Mesodermal cell (in vitro differentiated cells): ENCODE measurements around the gene APBA2.

ENCODE experiments used
- H3K27ac ChIP-seq: 2 replicates; pipeline ENCODE4 v1.7.0; 2013; ENCODE audit warnings: mild to moderate bottlenecking, low read depth, low read length, moderate library complexity; ENCODE audit not compliant: severe bottlenecking
- H3K36me3 ChIP-seq: 2 replicates; pipeline ENCODE4 v1.7.1; 2013; ENCODE audit warnings: mild to moderate bottlenecking, low read length, moderate library complexity; ENCODE audit not compliant: control insufficient read depth, insufficient read depth
- H3K4me1 ChIP-seq: one replicate; pipeline ENCODE4 v1.7.1; 2013; ENCODE audit warnings: mild to moderate bottlenecking, low read length; ENCODE audit not compliant: insufficient read depth, control insufficient read depth, poor library complexity, severe bottlenecking
- H3K4me3 ChIP-seq: 2 replicates; pipeline ENCODE4 v1.7.0; 2013; ENCODE audit warnings: low read length, control low read depth, mild to moderate bottlenecking; ENCODE audit not compliant: insufficient read depth, poor library complexity, severe bottlenecking; ENCODE audit errors: extremely low read depth
- H3K9me3 ChIP-seq: 2 replicates; pipeline ENCODE4 v1.7.1; 2013; ENCODE audit warnings: mild to moderate bottlenecking, low read length, moderate library complexity; ENCODE audit not compliant: control insufficient read depth
- WGBS, 2 experiments: methylation state at CpG; one replicate each; pipeline ENCODE4 v1.1.5; 2013; ENCODE audit warnings: missing lambda C conversion rate in 2 of 2; ENCODE audit not compliant: insufficient coverage in 2 of 2; 5-methylcytosine and 5-hydroxymethylcytosine counted together

APBA2 gene

DNA sequence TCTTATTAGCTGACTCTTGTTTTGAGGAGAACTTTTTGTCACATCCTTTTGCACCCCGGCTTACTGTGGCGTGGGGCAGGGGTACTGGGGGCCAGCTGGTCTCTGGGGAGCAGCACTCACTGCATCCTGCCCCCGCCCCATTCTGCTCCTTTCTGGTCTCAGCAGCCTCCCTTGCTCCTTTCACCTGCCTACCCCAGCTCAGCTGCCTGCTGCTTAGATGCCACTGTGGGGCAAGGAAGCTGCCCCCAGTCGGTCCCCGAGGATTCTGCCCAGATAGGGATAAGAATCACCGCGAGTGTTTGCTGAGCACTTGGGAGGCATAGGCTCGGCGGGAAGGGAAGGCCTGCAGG lies 32.0 kb downstream of the APBA2 start:
- H3K4me3 ChIP-seq = no peak overlapping the region
- no peak overlapping the region for H3K27ac ChIP-seq
- peaks cover 4% of the 10 kb centered on the region for H3K4me1 ChIP-seq
- H3K36me3 ChIP-seq = peaks cover 4% of the 10 kb centered on the region
- no peaks in the 10 kb centered on the region for H3K9me3 ChIP-seq
- WGBS, 2 experiments = 85 to 93% methylated on average over 6 to 7 of the region's 9 CpGs

DNA sequence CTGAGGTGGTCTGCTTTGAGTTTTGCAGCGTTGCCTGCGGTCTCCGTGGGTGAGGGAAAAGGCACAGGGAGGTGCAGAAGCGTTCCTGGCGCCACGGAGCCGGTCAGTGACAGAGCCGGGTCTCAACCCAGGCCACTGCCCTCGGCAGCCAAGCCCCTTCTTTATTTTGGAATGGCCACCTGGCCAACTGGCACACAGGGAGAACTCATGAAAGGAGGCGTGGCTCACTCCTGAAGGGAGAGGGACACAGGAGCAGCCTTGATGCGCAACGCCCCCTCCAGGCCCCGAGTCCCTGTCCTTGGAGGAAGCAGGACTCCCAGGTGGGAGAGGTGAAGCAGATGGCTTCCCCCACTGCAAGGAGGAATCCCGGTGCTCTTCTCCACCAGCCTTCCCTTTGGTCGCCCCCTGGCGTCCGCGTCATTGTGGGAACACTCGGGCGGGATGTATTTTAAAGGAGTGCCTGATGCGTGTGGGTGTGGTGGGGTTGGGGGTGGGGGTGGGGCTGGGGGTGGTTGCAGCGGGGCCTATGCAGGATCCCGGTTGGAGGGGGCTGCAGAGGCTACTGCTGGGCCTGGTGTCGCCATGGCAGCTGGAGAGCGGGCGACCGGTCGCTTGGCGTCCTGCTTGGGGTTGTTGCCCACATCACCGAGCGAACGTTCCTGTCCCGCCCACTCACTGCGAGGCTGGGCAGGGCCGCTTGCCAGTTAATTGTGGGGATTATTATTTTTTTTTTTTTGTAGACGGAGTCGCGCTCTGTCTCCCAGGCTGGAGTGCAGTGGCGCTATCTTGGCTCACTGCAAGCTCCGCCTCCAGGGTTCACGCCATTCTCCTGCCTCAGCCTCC lies 32.6 kb downstream of the APBA2 start:
- Histone ChIP-seq H3K36me3 (peaks cover 9% of the 10 kb centered on the region), H3K27ac (no peak overlapping the region)
- 69 to 76% methylated on average over 28 to 31 of the region's 41 CpGs for WGBS, 2 experiments

DNA sequence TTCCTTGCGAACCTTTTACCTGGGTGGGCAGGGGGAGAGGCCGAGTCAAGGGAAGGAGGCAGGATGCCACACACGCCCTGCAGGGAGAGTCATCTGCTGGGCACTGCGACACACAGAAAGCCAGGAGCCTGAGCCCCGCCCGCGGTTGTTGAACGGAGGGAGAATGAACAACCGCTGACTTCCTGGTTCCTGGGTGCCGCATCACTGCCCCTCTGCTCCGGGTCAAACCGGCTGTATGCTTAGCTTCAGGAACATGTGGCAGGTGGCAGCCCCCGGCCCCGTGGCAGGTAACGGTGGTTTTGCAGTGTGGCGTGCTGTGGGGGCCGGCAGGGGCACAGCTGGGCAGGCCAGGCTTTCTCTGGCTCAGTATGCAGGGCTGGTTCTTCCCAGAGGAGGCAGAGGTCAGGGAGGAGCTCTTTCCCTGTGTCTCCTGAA lies 33.4 kb downstream of the APBA2 start:
- Histone ChIP-seq H3K4me3 (no peak overlapping the region), H3K4me1 (no peaks in the 10 kb centered on the region), H3K9me3 (no peaks in the 10 kb centered on the region), H3K36me3 (peaks cover 9% of the 10 kb centered on the region), H3K27ac (no peak overlapping the region)
- WGBS, 2 experiments = 92 to 93% methylated on average over 16 to 17 of the region's 17 CpGs

More for the DNA sequence above, 32.6 kb downstream of the APBA2 start:
- Histone ChIP-seq H3K4me3 (no peak overlapping the region), H3K4me1 (no peaks in the 10 kb centered on the region), H3K9me3 (no peaks in the 10 kb centered on the region)

DNA sequence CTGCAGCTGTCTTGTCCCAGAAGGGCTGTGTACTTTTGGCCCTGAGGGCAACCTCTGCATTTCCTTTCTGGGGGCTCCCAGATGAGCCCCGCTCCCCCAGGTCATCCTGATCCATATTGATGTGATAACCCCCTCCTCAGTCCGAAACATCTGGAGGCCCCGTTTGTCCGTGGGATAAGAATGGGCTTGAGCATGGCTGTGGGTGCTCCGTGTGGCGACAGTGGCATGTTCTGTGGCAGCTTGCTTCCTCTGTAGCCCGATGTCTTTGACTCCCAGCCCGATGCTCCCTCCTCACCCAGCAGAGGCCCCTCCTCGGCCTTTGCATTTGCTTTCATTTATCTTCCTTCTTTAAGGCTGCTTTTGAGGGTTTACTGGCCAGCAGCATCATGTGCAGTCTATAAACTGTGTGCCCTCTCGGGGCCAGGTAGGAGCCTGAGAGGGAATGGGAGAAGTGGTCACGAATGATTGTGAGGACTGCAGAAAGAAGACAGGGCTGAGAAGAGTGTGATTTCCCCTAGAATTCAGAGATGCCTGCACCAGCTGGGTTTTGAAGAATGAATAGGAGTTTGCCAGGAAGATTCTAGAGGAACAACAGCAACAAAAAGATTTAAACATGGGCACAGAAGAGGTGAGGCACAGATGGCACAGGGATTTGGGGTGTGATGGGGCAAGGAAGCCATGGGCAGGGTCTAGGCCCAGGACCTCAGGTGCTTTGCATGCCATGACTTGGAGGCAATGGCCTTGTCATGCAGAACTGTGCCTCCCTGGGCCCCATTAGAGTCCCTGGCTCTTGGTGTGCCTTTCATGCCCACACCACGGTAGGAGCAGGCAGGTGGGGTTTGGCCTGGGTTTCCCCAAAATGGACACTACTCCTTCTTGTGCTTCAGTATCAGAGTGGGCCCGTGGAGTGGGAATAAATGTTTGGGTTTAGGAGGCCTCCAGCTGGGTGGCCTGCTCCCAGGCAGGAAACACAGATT lies 34.2 kb downstream of the APBA2 start:
- Histone ChIP-seq H3K4me3 (no peak overlapping the region), H3K36me3 (peaks cover 9% of the 10 kb centered on the region), H3K9me3 (no peaks in the 10 kb centered on the region), H3K27ac (no peak overlapping the region), H3K4me1 (no peaks in the 10 kb centered on the region)
- WGBS, 2 experiments = 85 to 91% methylated on average over 10 to 12 of the region's 13 CpGs

GRCh38 chr15:28920781-28921331 lies 35.1 kb downstream of the APBA2 start:
- H3K36me3 ChIP-seq = peaks cover 9% of the 10 kb centered on the region
- H3K27ac ChIP-seq = no peak overlapping the region
- H3K9me3 ChIP-seq = no peaks in the 10 kb centered on the region
- H3K4me3 ChIP-seq = no peak overlapping the region
- WGBS, 2 experiments = 82 to 93% methylated on average over 4 to 5 of the region's 5 CpGs
- no peaks in the 10 kb centered on the region for H3K4me1 ChIP-seq

GRCh38 chr15:28921336-28921735 lies 35.6 kb downstream of the APBA2 start:
- H3K4me1 ChIP-seq = no peaks in the 10 kb centered on the region
- peaks cover 9% of the 10 kb centered on the region for H3K36me3 ChIP-seq
- H3K4me3 ChIP-seq = no peak overlapping the region
- 93 to 100% methylated on average over 7 to 10 of the region's 10 CpGs for WGBS, 2 experiments
- H3K27ac ChIP-seq = no peak overlapping the region
- H3K9me3 ChIP-seq = no peaks in the 10 kb centered on the region

GRCh38 chr15:28921919-28922706 lies 36.3 kb downstream of the APBA2 start:
- 80 to 86% methylated on average over 11 to 12 of the region's 12 CpGs for WGBS, 2 experiments
- no peaks in the 10 kb centered on the region for H3K4me1 ChIP-seq
- no peak overlapping the region for H3K4me3 ChIP-seq
- no peaks in the 10 kb centered on the region for H3K9me3 ChIP-seq
- no peak overlapping the region for H3K27ac ChIP-seq
- H3K36me3 ChIP-seq = peaks cover 9% of the 10 kb centered on the region

DNA sequence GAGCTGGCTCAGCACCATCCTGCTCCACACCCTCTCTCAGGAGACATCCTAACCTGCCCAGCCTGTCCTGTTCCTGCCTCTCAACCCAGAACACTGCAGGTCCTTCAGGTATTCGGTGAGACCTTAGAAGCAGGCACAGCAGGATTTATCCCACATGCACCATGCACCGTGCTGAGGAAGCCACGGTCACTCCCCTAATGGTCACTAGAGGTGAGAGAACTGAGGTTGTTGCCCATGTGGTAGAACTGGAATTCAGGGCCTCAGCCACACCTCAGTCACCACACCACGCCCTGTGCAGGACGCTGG lies 36.9 kb downstream of the APBA2 start:
- Histone ChIP-seq H3K36me3 (peaks cover 9% of the 10 kb centered on the region), H3K4me3 (no peak overlapping the region), H3K27ac (no peak overlapping the region), H3K9me3 (no peaks in the 10 kb centered on the region), H3K4me1 (no peaks in the 10 kb centered on the region)
- 93 to 100% methylated on average over 3 of the region's 5 CpGs for WGBS, 2 experiments

- 92 to 96% methylated on average over 4 of the region's 8 CpGs for WGBS, 2 experiments
Observed at GRCh38 chr15:28923726-28924280, 38.0 kb downstream of the APBA2 start.

DNA sequence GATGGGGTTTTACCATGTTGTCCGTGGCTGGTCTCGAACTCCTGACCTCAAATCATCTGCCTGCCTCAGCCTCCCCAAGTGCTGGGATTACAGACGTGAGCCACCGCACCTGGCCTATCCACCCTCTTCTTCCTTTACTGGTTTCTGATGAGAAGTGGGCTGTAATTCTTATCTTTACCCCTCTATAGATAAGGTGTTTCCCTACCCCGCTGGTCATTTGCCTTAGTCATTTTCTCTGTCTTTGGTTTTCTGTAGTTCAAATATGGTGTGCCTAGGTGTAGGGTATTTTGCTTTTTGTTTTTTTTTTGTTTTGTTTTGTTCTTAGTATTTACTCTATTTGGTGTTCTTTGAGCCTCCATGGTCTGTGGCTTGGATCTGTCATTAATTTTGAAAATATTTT lies 41.3 kb downstream of the APBA2 start:
- 100% methylated on average over 1 to 2 of the region's 5 CpGs for WGBS, 2 experiments
- Histone ChIP-seq H3K36me3 (peaks cover 9% of the 10 kb centered on the region), H3K27ac (no peak overlapping the region), H3K9me3 (no peaks in the 10 kb centered on the region), H3K4me1 (no peaks in the 10 kb centered on the region), H3K4me3 (no peak overlapping the region)

More at GRCh38 chr15:28923726-28924280, 38.0 kb downstream of the APBA2 start:
- Histone ChIP-seq H3K36me3 (peaks cover 9% of the 10 kb centered on the region), H3K9me3 (no peaks in the 10 kb centered on the region), H3K4me1 (no peaks in the 10 kb centered on the region), H3K27ac (no peak overlapping the region), H3K4me3 (no peak overlapping the region)
